ENCODE measurements around the gene RALGAPA2.
A peak's percentile ranks its signal among the peaks of the same experiment; 100 is the strongest.

Gene RALGAPA2

DNA sequence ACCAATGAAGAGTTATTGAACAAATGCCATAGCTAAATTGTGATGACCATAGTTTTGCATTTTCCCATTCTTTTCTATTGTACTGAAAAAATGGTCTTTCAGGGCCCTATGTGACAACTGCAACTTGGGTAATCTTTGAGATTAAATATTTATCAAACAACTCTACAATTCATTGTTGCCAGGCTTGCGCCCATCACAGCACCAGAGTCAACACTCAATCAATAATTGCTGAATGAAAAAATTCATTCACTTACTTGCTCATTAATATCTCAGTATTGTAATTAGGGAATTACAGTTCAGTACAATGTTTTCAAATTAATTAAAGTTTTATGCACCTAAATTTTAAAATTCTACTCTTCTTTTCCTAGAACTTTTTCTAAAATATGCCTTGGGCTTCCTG is 7.7 kb upstream of the RALGAPA2 start:
- Histone ChIP-seq H3K27ac (ENCODE audit: low read depth, low read length) (no peak overlapping the region), H3K4me3 (ENCODE audit: low read depth in 1 of 2, low read length in 2 of 2) (no peak overlapping the region), H3K4me1 (ENCODE audit: insufficient read depth, low read length) (no peaks in the 10 kb centered on the region), H3K9me3 (ENCODE audit: low read length) (no peaks in the 10 kb centered on the region), H3K27me3 (ENCODE audit: control insufficient read depth in 1 of 2, insufficient read depth in 2 of 2, low read length in 2 of 2) (no peaks in the 10 kb centered on the region), H3K36me3 (ENCODE audit: insufficient read depth, low read length) (no peaks in the 10 kb centered on the region), H3K9ac (ENCODE audit: low read length) (no peak overlapping the region)

DNA sequence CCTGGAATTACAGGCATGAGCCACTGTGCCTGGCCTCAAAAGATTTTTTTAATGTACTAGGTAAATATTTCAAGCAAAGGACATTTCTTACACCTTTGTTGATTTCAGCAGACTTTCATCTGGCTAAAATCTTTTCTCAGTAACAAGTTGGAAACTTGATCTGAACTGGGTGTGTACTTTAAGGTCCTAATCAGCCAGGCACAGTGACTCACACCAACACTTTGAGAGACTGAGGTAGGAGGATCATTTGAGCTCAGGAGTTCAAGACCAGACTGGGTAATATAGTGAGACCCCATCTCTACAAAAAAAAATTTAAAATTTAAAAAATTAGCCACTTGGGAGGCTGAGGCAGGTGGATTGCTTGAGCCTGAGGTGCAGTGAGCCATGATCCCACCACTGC is 7.0 kb upstream of the RALGAPA2 start:
- Histone ChIP-seq H3K27me3 (ENCODE audit: control insufficient read depth in 1 of 2, insufficient read depth in 2 of 2, low read length in 2 of 2) (no peaks in the 10 kb centered on the region), H3K9ac (ENCODE audit: low read length) (no peak overlapping the region), H3K4me1 (ENCODE audit: insufficient read depth, low read length) (no peaks in the 10 kb centered on the region), H3K36me3 (ENCODE audit: insufficient read depth, low read length) (no peaks in the 10 kb centered on the region), H3K27ac (ENCODE audit: low read depth, low read length) (no peak overlapping the region), H3K4me3 (ENCODE audit: low read depth in 1 of 2, low read length in 2 of 2) (no peak overlapping the region), H3K9me3 (ENCODE audit: low read length) (no peaks in the 10 kb centered on the region)

DNA sequence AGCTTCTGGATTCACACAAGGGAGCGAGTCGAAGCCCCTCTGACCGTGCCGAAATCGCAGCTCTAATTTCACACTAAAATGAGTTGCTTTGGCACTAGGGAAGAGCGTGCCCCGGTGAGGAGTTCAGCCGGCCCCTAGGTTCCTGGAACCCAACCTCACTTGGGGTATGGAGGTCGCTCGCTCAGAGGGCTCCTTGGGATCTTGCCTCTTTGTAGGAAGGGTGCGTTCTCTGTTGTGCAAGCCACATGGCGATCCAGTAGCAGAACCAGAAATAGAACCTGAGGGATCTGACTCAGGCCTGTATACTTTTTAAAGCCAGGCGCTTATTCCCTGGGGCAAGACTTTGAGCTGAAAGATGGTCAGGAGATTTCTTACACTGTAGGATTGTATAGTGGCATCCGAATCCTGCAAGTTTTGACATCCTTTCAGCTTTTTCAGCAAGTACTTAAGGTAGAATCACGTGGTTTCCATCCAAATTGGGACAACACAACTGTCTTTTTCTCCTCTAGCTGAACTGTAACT is 861 bp upstream of the RALGAPA2 start:
- Histone ChIP-seq H3K27ac (ENCODE audit: low read depth, low read length) (peak overlapping the region; percentile 86), H3K9me3 (ENCODE audit: low read length) (no peaks in the 10 kb centered on the region)

DNA sequence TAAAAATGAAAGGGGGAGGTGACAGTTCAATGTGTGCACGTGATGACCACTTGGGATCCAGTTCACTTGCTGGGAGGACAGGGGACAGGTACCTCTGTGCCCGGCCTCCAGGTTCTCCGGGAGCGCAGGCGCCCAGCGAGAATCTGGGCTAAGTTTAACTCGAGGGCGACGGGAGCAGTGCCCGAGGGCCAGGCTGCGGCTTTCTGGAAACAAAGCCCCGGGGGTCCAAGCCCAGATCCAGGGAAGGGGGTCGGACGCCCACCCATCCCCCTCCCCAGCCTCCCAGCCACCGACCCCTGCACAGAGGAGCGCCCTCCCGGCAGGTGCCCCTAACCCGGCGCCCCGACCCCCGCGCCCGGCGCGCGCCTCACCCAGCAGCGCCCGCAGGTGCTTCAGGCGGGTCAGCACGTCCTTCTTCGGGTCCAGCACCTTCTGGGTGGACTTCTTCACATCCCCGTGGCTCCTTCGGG is 405 bp downstream of the RALGAPA2 start:
- Histone ChIP-seq H3K4me1 (ENCODE audit: insufficient read depth, low read length) (peaks cover 12% of the 10 kb centered on the region), H3K9ac (ENCODE audit: low read length) (no peak overlapping the region)

More for the DNA sequence above, 861 bp upstream of the RALGAPA2 start:
- Histone ChIP-seq H3K27me3 (ENCODE audit: control insufficient read depth in 1 of 2, insufficient read depth in 2 of 2, low read length in 2 of 2) (no peaks in the 10 kb centered on the region), H3K36me3 (ENCODE audit: insufficient read depth, low read length) (no peaks in the 10 kb centered on the region), H3K4me3 (ENCODE audit: low read depth in 1 of 2, low read length in 2 of 2) (peak overlapping the region; percentile 47 to 76), H3K4me1 (ENCODE audit: insufficient read depth, low read length) (peaks cover 12% of the 10 kb centered on the region), H3K9ac (ENCODE audit: low read length) (no peak overlapping the region)

DNA sequence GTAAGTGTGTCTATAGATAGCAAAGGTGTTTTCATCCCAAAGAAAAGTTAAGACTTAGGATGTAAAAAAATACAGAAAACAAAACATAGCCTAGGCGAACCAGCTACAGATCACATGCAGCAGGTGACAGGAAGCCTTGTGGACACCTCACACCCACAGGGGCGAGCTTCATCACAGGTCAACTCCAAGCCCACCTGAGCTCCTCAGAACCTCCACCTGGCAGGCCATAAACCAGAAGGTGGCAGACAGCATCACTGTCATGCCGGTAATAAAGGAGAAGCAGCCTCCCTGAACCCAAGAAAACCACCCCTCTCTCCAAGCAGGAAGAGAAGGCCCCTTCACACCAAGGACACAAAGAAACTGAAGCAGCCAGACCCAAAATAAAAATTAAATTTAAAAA is 1.0 kb downstream of the RALGAPA2 start:
- Histone ChIP-seq H3K4me3 (ENCODE audit: low read depth in 1 of 2, low read length in 2 of 2) (peak overlapping the region; percentile 55 to 76), H3K27ac (ENCODE audit: low read depth, low read length) (no peak overlapping the region), H3K4me1 (ENCODE audit: insufficient read depth, low read length) (peaks cover 12% of the 10 kb centered on the region), H3K9me3 (ENCODE audit: low read length) (no peaks in the 10 kb centered on the region), H3K27me3 (ENCODE audit: control insufficient read depth in 1 of 2, insufficient read depth in 2 of 2, low read length in 2 of 2) (no peaks in the 10 kb centered on the region), H3K36me3 (ENCODE audit: insufficient read depth, low read length) (no peaks in the 10 kb centered on the region), H3K9ac (ENCODE audit: low read length) (no peak overlapping the region)

More for the DNA sequence above, 405 bp downstream of the RALGAPA2 start:
- Histone ChIP-seq H3K36me3 (ENCODE audit: insufficient read depth, low read length) (no peaks in the 10 kb centered on the region), H3K27ac (ENCODE audit: low read depth, low read length) (no peak overlapping the region), H3K27me3 (ENCODE audit: control insufficient read depth in 1 of 2, insufficient read depth in 2 of 2, low read length in 2 of 2) (no peaks in the 10 kb centered on the region), H3K4me3 (ENCODE audit: low read depth in 1 of 2, low read length in 2 of 2) (peak overlapping the region; percentile 55 to 76), H3K9me3 (ENCODE audit: low read length) (no peaks in the 10 kb centered on the region)

DNA sequence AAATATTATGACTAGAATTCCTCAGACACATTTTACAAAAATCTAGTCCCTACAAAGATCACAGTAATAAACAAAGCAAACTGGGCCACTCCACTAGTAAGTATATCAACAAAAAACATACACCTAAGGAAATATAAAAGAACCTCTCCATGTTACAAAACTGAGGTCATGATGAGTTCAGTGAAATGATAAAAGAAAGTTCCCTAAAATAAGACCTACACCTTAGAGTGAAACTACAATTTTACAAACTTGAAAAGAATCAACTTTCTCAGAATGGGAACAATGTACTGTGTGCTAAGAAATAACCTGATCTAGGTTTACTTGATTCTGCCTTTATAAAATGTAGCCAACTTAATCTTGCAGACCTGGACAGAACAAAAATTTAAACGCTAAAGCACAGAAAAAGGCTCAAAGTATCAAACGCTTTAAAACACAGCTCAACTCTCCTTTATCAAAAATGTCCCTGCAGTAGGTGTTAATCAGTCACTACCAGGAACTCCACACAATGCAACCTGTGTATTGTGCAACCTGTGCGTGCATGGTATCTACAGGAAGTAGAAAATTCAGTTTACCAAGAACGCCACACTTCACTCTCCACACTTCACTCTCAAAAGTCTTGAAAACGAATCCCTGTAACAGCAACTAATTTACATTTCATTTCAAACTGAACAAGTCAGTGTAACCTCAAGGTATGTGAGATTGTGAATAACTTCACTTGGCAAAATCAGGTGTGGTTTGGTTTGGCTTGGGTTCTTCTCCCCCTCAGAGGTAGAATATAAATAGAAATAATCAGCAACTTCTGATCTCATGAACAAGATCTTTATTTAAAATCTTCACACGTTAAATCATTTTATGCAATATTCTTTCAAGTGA is 1.8 kb downstream of the RALGAPA2 start:
- no peak overlapping the region for H3K27ac ChIP-seq (ENCODE audit: low read depth, low read length)
- H3K9ac ChIP-seq (ENCODE audit: low read length) = no peak overlapping the region
- H3K4me3 ChIP-seq (ENCODE audit: low read depth in 1 of 2, low read length in 2 of 2) = peak overlapping the region in 1 of 2 donors; percentile 55
- H3K4me1 ChIP-seq (ENCODE audit: insufficient read depth, low read length) = peaks cover 12% of the 10 kb centered on the region
- H3K36me3 ChIP-seq (ENCODE audit: insufficient read depth, low read length) = no peaks in the 10 kb centered on the region
- no peaks in the 10 kb centered on the region for H3K9me3 ChIP-seq (ENCODE audit: low read length)
- no peaks in the 10 kb centered on the region for H3K27me3 ChIP-seq (ENCODE audit: control insufficient read depth in 1 of 2, insufficient read depth in 2 of 2, low read length in 2 of 2)

DNA sequence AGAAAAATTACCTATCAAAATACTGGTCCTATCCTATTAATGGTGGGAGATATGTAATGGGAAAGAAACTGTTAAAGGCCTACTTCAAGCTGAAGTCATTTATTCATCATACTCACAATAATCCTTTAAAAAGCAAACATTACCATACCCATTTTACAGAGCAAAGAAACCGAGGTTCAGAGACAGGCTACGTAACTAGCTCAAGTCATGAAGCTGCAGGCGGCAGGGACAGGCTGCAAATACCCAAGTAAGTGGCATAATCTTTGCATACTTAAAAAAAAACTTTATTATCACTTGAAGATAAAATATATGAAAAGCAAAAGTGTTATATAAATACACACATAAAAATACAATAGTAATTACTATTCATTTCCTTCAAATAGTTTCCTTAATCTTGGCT is 2.6 kb downstream of the RALGAPA2 start:
- Histone ChIP-seq H3K4me1 (ENCODE audit: insufficient read depth, low read length) (peaks cover 12% of the 10 kb centered on the region), H3K9ac (ENCODE audit: low read length) (no peak overlapping the region), H3K27me3 (ENCODE audit: control insufficient read depth in 1 of 2, insufficient read depth in 2 of 2, low read length in 2 of 2) (no peaks in the 10 kb centered on the region), H3K36me3 (ENCODE audit: insufficient read depth, low read length) (no peaks in the 10 kb centered on the region), H3K9me3 (ENCODE audit: low read length) (no peaks in the 10 kb centered on the region), H3K4me3 (ENCODE audit: low read depth in 1 of 2, low read length in 2 of 2) (no peak overlapping the region), H3K27ac (ENCODE audit: low read depth, low read length) (no peak overlapping the region)

DNA sequence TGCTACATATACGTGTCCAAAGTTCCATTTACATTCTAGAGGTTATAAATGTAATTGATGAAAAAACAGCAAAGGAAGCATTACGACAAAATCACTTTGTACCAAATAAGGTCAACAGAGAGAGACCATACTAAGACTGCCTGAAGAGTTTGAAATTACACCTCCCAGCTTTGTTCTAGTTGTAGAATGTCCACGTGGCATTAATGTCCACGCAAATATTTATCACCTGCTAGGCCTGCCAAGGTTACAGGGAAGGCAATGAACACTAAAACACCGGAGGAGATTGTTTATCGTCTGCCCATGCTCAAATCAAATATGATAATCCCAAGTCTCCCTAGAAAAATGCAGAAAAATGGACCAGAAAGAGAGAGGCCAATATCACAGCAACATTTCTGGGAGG is 6.2 kb downstream of the RALGAPA2 start:
- no peak overlapping the region for H3K27ac ChIP-seq (ENCODE audit: low read depth, low read length)

DNA sequence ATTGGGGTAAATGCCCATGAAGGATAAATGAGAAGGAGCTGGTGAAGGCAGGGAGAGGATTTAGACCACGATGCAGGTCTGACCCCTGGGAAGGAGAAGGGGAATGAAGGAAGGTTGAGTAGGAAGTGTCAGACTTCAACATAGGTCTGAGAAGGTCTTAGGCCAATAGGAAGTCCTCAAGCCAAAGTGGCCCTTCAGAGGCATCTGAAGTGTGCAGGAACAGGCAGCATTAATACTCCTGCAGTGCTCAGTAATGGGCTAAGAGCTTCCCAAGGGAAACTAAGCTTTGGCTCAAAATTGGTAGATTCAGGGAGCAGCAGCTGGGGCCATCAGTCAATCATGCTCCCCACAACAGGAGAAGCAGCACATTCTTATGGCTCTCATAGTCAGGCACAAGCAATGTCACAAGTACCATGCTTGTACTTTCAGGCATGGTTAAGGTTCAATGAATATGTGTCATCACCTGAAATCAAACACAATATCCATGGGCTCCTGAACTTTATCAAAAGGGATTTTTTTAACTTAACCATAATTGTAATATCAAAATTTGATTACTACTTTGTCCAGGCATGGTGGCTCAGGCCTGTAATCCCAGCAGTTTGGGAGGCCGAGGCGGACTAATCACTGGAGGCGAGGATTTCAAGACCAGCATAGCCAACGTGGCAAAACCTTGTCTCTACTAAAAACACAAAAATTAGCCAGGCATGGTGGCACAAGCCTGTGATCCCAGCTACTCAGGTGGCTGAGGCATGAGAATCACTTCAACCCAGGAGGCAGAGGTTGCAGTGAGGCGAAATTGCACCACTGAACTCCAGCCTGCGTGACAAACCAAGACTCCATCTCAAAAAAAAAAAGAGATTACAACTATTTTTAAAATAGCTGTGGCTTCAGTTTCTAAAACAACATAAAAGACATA is 9.9 kb downstream of the RALGAPA2 start:
- Histone ChIP-seq H3K27ac (ENCODE audit: low read depth, low read length) (no peak overlapping the region), H3K9me3 (ENCODE audit: low read length) (no peaks in the 10 kb centered on the region), H3K4me1 (ENCODE audit: insufficient read depth, low read length) (no peaks in the 10 kb centered on the region), H3K36me3 (ENCODE audit: insufficient read depth, low read length) (no peaks in the 10 kb centered on the region), H3K4me3 (ENCODE audit: low read depth in 1 of 2, low read length in 2 of 2) (no peak overlapping the region), H3K9ac (ENCODE audit: low read length) (no peak overlapping the region), H3K27me3 (ENCODE audit: control insufficient read depth in 1 of 2, insufficient read depth in 2 of 2, low read length in 2 of 2) (no peaks in the 10 kb centered on the region)

More for the DNA sequence above, 6.2 kb downstream of the RALGAPA2 start:
- Histone ChIP-seq H3K9ac (ENCODE audit: low read length) (no peak overlapping the region), H3K4me1 (ENCODE audit: insufficient read depth, low read length) (peaks cover 8% of the 10 kb centered on the region), H3K36me3 (ENCODE audit: insufficient read depth, low read length) (no peaks in the 10 kb centered on the region), H3K4me3 (ENCODE audit: low read depth in 1 of 2, low read length in 2 of 2) (no peak overlapping the region), H3K9me3 (ENCODE audit: low read length) (no peaks in the 10 kb centered on the region), H3K27me3 (ENCODE audit: control insufficient read depth in 1 of 2, insufficient read depth in 2 of 2, low read length in 2 of 2) (no peaks in the 10 kb centered on the region)

DNA sequence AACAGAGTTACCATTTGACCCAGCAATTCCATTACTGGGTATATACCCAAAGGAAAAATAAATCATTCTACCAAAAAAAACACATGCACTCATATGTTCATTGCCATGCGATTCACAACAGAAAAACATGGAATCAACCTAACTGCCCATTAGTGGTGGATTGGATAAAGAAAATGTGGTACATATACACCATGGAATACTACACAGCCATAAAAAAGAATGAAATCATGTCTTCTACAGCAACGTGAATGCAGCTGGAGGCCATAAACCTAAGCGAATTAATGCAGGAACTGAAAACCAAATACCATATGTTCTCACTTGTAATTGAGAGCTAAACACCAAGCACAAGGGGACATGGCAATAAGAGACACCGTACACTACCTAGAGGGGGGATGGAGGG is 12.5 kb downstream of the RALGAPA2 start:
- Histone ChIP-seq H3K27me3 (ENCODE audit: control insufficient read depth in 1 of 2, insufficient read depth in 2 of 2, low read length in 2 of 2) (no peaks in the 10 kb centered on the region), H3K36me3 (ENCODE audit: insufficient read depth, low read length) (no peaks in the 10 kb centered on the region), H3K27ac (ENCODE audit: low read depth, low read length) (no peak overlapping the region), H3K4me1 (ENCODE audit: insufficient read depth, low read length) (no peaks in the 10 kb centered on the region), H3K9ac (ENCODE audit: low read length) (no peak overlapping the region), H3K4me3 (ENCODE audit: low read depth in 1 of 2, low read length in 2 of 2) (no peak overlapping the region), H3K9me3 (ENCODE audit: low read length) (no peaks in the 10 kb centered on the region)

DNA sequence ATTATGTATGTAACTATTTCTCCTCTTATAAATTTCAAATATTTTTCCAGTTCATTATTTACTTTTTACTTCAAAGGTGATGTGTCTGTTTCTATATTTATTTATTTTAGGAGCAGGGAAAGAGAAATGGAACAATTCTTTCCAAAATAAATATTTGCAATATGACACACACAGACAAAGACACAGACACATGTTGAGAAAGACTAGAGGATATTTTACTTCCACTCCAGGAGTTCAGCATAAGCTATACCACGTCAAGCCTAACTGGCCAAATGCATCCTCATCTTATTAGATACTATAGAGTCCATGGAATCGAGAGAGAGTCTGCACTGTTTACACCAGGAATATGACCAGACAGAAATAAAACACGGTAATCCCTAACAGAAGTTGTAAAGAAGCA is 13.3 kb downstream of the RALGAPA2 start:
- no peak overlapping the region for H3K9ac ChIP-seq (ENCODE audit: low read length)
- H3K9me3 ChIP-seq (ENCODE audit: low read length) = no peaks in the 10 kb centered on the region
- no peaks in the 10 kb centered on the region for H3K4me1 ChIP-seq (ENCODE audit: insufficient read depth, low read length)
- no peaks in the 10 kb centered on the region for H3K36me3 ChIP-seq (ENCODE audit: insufficient read depth, low read length)
- H3K27me3 ChIP-seq (ENCODE audit: control insufficient read depth in 1 of 2, insufficient read depth in 2 of 2, low read length in 2 of 2) = no peaks in the 10 kb centered on the region
- no peak overlapping the region for H3K4me3 ChIP-seq (ENCODE audit: low read depth in 1 of 2, low read length in 2 of 2)
- no peak overlapping the region for H3K27ac ChIP-seq (ENCODE audit: low read depth, low read length)
